Skin of body (tissue), 2 donors: Measurements from ENCODE around the gene ARHGAP8. TPM values are rescaled to one million over a fixed set of nuclear protein-coding genes. Genes with fewer than 3 reads are reported as not detected.
"Not testable (repeated sequence)": the region's sequence is repeated elsewhere in the genome, so short reads cannot be mapped to it uniquely, and the experiment has no call there.

Experiments used
- DNase-seq: peaks from one replicate; lab custom pipeline; 2025; lab: John Stamatoyannopoulos, UW
- total RNA-seq: library from RNA; depleted of rRNA; stranded (reverse); fragments of >200 nt; gene quantifications from one replicate; pipeline ENCODE4 v1.2.3, GENCODE V29; 2014

Gene ARHGAP8
- total RNA-seq, 1 donor from 2014 or later: 0.99 TPM

DNA sequence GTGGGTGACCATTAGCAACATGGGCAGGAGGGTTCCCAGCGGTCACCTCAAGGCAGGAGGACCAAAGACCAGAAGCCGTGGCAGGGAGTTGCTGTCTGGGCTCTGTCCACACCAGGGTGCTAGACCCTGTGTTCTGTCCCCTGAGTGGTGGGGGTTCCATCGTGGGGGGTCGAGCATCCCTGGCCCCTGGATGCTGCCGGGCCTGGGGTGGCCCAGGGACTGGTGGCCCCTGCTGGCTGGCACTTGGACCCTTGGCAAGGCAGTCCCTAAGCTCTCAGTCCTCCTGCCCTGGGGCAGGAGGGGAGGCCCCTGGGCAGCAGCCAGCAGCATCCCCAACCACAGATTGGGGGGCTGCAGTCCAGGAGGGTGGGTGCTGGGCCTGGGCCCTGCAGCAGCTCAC lies 13.4 kb upstream of the ARHGAP8 start:
- no peak for DNase-seq

DNA sequence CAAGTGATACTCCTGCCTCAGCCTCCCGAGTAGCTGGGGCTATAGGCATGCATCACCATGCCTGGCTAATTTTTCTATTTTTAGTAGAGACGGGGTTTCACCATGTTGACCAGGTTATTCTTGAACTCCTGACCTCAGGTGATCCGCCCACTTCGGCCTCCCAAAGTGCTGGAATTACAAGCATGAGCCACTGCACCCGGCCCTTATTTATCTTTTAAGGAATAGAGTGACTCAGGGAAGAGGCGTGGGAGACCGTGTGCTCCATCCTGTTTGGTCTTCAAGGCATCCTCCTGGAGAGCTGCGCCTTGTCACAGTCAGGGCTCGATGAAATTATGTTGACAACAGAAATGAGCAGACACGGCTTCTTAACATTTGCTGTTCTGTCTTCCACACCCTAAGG lies 12.7 kb upstream of the ARHGAP8 start:
- not testable (repeated sequence) for DNase-seq

DNA sequence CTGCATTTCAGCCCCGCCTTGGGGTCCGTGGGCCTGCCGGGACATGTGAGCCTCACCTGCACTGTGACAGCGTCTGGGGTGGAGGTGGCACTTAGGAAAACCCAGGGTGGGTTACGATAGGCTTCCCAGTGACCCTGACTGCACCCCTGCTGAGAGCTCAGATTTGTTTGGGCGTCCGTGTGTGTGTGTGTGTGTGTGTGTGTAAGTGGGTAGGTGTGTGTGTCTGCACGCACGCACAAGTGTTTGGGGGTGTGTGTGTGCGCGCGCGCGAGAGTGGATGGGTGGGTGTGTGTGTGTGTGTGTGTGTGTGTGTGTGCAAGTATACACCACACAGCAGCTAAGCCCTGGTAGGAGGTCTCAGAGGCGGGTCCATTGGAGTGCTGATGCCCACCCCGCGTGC lies 12.1 kb upstream of the ARHGAP8 start:
- no peak for DNase-seq

DNA sequence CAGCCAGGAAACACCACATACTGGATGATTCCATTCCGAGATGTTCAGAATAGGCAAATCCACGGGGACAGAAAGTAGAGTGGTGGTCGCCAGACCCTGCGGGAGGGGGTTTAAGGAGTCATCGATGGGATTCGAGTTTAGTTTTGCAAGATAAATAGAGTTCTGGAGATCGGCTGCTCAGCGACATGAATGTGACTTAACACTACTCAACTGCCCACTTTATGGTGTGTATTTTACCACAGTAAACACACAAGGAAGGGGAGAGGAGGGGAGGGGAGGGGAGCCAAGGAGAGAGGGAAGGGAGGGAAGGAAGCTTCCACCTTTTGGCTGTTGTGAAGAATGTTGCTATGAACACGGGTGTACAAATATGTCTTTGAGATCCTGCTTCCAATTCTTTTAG lies 10.4 kb upstream of the ARHGAP8 start:
- no peak for DNase-seq

DNA sequence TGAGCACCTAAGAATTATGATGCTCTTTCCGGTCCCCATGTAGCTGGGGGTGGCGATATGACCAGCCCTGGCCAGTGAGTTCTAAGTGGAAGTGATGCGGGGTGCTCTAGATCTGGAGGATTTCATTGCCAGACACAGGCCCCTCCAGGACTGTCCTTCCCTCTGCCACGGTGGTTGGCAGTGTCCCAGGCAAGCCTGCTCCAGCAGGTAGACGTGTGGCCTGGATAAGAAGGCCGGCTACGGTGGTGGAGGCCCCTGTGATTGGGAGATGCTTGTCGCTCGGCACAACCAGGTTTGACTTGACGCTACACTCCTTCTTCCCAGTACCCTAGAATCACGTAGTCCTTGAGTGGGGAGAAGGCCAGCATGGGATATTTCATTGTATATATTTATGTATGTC lies 9.1 kb upstream of the ARHGAP8 start:
- no peak for DNase-seq

DNA sequence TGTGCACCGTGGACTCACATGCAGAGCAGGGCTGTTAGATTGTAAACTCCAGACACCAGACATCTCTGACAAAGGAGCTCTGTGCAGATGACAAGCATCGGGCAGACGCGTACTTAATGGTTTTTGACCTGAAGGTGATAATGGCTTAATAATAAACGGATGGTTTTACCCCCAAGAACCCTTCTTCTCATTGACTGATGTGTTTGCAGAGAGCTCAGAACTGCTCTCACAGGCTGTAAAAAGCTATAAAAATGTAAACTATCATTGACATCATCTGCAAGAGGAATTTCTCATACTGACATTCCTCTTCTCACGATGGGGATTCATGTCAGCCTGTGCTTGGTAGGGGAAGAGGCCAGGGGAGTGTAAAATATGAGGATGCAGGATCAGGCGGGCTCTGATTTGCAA lies 8.6 kb upstream of the ARHGAP8 start:
- no peak for DNase-seq

DNA sequence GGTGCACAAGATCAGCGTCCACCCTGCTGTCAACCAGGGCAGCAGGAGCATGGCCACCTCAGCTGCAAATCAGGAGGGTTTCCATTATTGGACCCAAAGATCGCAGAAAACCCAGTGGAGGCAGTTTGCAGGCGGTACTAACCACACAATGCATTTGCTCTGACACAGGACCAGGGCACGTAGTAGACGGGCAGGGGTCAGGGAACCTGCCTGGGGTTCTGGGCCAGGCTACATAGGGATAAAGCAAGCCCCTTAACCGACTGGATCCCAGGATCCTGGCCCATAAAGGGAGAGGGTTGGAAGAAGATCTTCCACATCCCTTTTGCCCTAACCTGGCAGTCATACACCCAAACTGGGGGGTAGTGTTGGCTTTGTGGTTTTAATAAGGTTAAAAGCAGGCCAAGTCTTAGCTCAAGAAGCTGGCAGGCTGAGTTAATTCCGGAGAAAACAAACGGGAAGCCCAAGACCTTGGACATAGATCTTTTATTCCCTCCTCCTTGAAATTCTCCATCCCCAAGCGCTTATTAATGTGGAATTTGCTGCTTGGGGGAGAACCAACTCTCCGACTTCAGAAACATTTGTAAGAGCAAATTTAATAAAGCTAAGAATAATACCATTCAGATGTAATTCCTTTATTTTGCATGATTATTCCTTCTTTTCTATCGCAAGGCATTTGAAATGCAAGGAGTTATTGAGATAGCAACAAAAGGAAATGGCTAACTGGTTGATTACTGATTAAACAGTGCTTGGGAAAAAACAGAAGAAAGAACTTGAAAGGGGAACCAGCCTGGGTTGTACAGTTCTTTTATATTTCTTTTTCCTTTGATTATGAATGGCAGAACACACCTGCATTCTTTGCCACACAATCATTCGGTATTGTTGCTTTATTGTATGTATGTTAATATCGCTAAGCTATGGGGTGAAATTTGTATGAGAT lies 6.3 kb upstream of the ARHGAP8 start:
- DNase-seq: no peak

DNA sequence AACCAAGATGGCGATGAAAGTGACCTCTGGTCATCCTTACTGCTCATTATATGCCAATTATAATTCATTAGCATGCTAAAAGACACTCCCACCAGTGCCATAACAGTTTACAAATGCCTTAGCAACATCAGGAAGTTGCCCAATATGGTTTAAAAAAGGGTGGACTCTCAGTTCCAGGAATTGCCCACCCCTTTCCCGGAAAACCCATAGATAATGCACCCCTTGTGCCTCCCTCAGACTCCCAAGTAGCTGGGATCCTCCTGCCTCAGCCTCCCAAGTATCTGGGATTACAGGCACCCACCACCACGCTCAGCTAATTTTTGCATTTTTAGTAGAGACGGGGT lies 4.6 kb upstream of the ARHGAP8 start:
- not testable (repeated sequence) for DNase-seq

DNA sequence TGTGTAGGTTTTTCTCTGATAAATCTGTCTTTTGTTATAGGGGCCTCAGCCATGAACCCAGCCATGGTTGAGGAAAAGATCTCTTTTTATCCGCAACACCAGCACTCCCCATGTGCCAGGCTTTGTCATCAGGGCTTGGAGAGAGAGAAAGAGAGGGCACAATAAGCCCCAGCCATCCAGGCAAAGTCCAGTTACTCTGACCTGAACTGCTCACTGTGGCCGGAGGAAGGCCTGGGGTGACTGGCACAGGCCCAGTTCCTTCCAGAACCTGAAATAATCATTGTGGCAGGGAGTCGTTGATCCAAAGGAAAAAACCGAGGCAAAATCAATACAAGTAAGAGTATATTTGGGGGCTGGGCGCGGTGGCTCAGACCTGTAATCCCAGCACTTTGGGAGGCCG lies 3.9 kb upstream of the ARHGAP8 start:
- no peak for DNase-seq

DNA sequence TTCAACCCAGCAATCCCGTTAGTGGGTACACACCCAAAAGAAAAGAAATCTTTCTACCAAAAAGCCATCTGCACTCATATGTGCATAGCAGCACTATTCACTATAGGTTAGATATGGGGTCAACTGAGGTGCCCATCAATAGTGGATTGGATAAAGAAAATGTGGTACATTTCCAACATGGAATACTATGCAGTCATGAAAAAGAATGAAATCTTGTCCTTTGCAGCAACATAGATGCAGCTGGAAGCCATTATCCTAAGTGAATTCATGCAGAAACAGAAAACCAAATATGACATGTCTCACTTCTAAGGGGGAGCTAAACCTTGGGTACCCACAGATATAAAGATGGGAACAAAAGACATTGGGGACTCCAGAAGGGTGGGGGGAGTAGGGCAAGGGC lies 1.9 kb upstream of the ARHGAP8 start:
- DNase-seq: no peak

DNA sequence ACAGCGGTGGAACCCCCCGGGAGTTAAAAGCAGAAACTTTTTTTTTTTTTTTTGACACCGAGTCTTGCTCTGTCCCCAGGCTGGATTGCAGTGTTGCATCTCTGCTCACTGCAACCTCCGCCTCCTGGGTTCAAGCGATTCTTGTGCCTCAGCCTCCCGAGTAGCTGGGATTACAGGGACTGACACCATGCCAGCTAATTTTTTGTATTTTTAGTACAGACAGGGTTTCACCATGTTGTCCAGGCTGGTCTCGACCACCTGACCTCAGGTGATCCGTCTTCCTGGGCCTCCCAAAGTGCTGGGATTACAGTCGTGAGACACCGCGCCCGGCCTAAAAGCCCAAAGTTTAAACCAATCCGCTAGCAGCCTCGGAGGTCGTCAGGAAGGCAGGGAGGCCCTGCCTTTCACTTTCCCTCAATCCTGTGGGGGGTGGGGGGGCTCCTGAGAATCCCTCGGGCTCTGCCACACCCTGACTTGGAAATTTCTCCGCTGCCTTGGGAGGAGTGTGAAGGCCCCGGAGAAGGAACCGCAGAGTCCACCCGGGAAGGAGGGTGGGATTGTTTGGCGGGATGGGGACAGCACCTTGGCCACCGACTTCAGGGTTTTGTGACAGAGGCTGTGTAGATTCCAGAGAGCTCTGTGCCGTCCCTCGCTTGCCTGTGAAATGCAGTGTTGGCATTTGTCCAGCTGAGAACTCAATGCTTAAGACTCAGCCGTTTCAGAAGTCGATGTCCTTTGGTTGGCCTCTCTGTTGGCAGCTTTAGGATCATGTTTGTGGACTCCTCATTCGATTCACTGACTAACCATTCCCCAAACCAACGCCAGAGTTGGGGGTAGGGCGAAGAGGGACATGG lies 1.0 kb downstream of the ARHGAP8 start:
- peak; percentile 62 for DNase-seq

DNA sequence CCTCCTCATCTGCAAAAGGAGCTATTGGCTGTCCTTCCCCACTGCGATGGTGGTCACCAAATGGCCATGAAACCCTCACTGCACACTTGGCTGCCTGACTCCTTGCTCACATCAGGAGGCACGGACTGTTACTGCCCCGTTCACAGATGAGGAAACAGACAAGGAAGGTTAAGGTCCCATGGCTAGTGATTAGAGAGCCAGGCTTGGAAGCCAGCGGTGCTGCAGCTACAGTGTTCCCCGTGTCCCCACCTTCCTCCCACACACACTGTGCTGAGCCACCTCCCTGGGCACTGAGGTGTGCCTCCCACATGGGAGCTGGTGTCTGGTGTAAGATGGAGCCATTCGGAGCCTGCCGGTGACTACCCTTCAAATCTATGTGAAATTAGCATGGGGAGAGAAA lies 2.6 kb downstream of the ARHGAP8 start:
- no peak for DNase-seq

DNA sequence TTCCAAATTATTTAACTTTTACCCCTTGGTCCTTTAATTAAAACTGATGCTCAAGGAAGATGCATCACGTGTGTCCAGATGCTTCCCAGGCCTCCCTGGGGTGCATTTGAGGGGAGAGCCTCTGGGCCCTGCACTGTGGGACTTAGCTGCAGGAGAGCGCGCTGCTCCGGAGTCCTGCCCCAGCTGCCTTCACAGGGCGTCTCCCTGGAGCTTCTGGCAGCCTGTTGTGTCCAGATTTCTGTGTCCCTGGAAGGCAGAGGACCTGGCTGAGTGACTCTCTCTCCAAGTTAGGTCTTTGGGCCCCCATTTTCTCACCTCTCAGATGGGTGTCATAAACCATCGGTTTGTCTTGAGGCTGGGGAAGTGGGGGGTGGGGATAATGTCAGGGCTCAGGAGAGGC lies 3.0 kb downstream of the ARHGAP8 start:
- DNase-seq: no peak

DNA sequence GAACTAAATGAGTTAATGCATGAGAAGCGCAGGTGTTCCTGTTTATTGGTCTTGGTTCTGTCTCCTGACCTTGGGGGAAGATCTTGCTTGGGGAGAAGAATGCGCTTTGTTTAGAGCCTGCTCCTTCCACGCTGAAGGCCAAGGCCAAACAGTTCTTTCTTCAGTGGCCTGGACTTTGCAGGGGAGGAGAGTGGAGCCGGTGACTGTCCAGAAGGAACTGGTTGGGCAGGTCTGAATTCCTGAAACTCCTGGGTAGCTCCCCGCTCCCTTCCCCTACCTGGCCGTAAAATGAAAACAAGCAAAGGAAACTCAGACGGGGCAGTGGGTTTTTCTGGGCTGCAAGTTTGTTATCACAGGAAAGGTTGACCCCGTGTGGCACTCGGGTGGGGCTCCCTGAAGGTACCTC lies 3.6 kb downstream of the ARHGAP8 start:
- DNase-seq: no peak

DNA sequence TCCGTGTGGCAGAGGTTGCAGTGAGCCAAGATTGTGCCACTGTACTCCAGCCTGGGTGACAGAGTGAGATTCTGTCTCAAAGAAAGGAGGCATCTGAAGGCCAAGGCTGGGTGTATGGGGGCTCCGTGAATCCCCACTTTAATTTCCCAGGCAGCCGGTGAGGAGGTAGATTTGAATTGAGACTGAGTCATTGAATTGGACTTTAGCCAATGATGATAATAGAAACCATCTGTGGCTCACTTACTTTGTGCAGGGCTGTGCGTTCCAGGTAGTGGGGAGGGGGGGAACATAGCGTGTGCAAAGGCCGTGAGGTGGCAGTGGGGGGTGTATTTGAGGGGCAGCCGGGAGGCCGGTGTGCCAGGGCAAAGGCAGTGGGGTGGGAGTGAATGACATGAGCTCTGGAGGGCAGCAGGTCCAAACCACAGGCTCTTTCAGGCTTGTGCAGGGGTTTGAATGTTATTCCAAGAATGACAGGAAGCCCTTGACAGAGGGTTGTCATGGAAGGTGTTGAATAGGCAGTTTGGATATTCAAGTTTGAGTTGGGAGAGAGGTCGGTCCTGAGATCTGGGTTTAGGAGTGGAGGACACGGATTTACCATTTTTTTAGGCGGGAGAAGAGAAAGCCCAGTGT lies 6.1 kb downstream of the ARHGAP8 start:
- DNase-seq: no peak

DNA sequence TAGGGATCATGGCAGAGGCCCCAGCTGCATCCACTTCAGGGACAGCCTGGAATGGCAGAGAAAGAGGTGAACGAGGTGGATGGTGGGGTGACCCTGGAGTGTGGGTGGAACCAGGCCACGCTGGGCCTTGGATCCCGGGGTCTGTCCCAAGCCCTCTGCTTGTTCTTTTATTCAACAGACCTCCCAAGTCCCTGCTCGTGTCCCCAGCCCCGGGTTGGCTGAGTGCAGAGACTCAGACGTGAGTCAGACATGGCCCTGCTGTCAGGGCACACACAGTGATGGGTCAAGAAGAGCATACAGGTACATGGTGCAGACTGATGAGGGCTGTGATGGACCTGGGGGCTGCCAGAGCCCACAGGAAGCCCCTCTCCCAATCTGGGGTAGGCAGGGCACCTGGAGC lies 6.6 kb downstream of the ARHGAP8 start:
- DNase-seq: no peak

DNA sequence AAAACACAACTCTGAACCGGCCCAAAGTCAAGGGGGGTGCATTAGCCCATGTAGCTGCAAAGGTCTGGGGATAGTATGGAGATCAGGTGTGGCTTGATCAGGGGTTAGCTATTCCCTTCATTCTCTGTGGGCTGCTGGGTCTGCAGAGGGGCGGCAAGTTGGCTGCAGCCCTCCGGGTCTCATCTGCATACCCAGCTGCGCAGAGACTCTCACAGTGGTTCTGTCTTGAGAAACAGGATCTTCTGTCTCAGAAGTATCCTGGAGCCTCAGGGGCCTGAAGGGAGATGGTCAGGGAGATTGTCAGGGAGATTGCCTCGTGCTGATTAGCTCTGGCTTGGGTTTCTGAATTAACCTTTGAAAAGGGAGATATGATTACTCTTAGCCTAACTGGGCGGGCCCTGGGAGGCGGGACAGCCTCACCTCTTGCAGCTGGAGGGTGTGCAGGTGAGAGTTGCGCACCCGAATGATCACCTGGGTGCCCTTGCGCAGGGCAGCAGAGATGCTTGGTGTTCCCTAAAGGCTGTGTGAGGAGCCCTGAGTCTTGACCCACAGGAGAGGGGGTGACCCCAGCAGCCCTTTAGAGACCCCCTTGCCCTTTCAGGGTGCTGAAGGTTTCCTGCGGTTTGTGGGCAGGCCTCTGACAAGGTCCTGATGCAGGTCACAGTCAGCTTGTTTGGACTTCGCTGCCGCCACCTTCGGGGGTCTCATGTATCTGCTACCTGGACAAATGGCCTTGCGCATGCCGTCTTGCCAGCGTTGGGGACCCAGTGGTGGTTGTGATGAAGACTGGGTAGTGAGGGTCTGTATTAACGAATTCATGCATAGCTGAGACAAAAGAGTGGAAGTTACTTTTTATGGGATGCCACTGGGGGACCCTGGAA lies 7.3 kb downstream of the ARHGAP8 start:
- DNase-seq: no peak

DNA sequence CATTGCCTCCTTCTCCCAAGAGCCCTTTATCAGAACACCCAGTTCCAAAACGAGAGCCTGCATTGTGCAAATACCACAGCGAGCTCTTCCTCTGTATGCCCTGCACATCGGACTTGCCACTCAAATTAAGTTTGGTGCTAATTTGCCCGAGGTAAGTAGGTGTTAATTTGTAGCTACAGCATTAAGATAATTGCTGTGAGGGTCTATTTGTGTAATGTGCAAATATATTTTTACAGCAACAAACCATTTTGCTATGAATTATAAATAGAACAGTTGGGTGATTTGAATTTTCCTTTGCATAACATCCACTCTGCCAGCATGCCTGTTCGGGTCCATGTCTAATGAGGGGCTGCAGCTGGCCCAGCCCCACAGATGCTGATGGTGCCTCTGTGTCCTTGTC lies 8.1 kb downstream of the ARHGAP8 start:
- DNase-seq: no peak

DNA sequence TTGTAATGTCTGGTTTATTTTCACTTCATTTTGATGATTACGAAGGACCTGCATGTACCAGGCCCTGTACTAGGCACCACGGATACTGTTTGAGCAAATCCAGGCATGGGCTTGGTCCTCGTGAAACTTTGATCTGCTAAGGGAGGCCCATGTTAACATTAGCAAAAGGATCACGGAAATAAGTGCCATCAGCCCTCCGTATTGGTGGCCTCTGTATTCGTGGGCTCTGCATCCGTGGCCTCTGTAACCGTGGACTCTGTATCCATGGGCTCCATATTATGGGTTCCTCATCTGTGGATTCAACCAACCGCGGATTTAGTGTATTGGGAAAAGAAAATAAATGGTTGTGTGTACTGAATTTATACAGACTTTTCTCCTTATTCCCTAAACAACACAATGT lies 8.7 kb downstream of the ARHGAP8 start:
- DNase-seq: no peak

DNA sequence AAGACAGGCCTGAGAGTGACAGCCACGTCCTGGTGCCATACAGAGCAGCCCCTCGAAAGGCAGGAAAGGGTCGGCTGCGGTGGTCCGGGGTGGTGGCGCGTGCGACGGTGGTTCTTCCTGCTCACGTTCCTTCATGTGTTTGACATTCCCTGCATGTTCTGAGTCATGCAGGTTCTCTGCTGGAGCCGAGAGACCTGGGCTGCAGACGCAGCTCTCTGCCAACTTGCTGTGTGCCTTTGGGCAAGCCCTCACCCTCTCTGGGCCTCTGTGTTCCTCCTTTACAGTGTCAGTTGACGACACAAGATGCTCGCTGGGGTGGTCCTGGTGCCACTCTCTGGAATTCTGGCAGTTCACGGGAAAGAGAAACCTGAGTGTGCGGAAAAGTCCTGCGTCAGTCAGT lies 12.0 kb downstream of the ARHGAP8 start:
- no peak for DNase-seq

DNA sequence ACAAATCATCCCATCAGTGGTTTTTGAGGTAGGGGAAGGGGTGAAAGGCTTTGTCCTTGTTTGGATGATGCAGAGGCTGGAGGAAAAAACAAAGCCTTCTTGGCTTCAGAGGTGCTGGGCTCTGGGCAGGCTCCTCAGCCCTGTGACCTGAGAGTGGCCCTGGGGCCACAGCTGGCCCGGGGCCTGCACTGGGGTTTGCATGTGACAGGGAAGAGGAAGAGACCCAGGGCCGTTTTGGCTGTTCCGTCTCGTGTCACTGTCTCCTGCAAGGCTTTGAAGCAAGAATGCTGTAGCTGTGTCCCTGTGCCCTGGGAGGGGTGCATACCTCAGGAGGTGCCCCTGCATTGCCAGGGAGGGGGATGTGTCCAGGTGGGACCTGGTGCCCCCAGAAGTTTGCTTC lies 12.6 kb downstream of the ARHGAP8 start:
- DNase-seq: no peak
